ENCODE data around the gene LMNA.

LMNA gene

GRCh38 chr1:156082309-156083091 lies 32.0 kb upstream of the LMNA start, which contains the start of gene MEX3A:
Gene MEX3A (minus strand): TSS chr1:156082465. CDS start chr1:156081998, 467 bp downstream.
- peak; percentile 60 for DNase-seq

- no peak for DNase-seq
These were observed 30.4 kb upstream of the LMNA start for GRCh38 chr1:156083800-156084790.

GRCh38 chr1:156086256-156086662 lies 28.3 kb upstream of the LMNA start:
- DNase-seq: no peak

GRCh38 chr1:156089704-156090103 lies 24.8 kb upstream of the LMNA start:
- DNase-seq: no peak

- no peak for DNase-seq
These were observed 24.2 kb upstream of the LMNA start for GRCh38 chr1:156090138-156090839.

- peak; percentile 93 for DNase-seq
These were observed 23.7 kb upstream of the LMNA start for GRCh38 chr1:156090840-156091188.

- DNase-seq: no peak
These were observed 22.9 kb upstream of the LMNA start for GRCh38 chr1:156091610-156092009.

GRCh38 chr1:156095906-156096508 lies 18.5 kb upstream of the LMNA start:
- DNase-seq: no peak

- DNase-seq: peak; percentile 86
These were observed 17.7 kb upstream of the LMNA start for GRCh38 chr1:156096640-156097391.

GRCh38 chr1:156097499-156098178 lies 16.9 kb upstream of the LMNA start:
- no peak for DNase-seq

GRCh38 chr1:156098784-156099183 lies 15.7 kb upstream of the LMNA start:
- no peak for DNase-seq

- no peak for DNase-seq
These were observed 15.2 kb upstream of the LMNA start for GRCh38 chr1:156099282-156099681.

- DNase-seq: no peak
These were observed 14.1 kb upstream of the LMNA start for GRCh38 chr1:156100205-156100995.

- DNase-seq: no peak
These were observed 12.6 kb upstream of the LMNA start for GRCh38 chr1:156101880-156102279.

- no peak for DNase-seq
These were observed 11.6 kb upstream of the LMNA start for GRCh38 chr1:156102633-156103511.

GRCh38 chr1:156103521-156103947 lies 11.0 kb upstream of the LMNA start:
- DNase-seq: peak; percentile 61

GRCh38 chr1:156104065-156104810 lies 10.3 kb upstream of the LMNA start:
- DNase-seq: peak; percentile 64
